ENCODE results near the gene LRRC40. TPM values are rescaled to one million over a fixed set of nuclear protein-coding genes. Genes with fewer than 3 reads are reported as not detected.
"Not testable (repeated sequence)": the region's sequence is repeated elsewhere in the genome, so short reads cannot be mapped to it uniquely, and the experiment has no call there.

The LRRC40 gene
- polyA plus RNA-seq, 3 donors = 4.3 to 6.3 (median 5.0) TPM

GRCh38 chr1:70195342-70195741 lies 10.0 kb downstream of the LRRC40 start:
- H3K27ac Mint-ChIP-seq = no peak overlapping the region
- peaks cover 68% of the 10 kb centered on the region for H3K79me2 ChIP-seq (ENCODE audit: insufficient read depth, low read length)
- H3K36me3 ChIP-seq (replicated peaks in 1 of 2; ENCODE audit: control insufficient read depth in 1 of 2, insufficient read depth in 2 of 2, low read length in 2 of 2) = no peaks in the 10 kb centered on the region
- no peaks in the 10 kb centered on the region for H3K4me1 ChIP-seq (ENCODE audit: control insufficient read depth in 1 of 2, insufficient read depth in 2 of 2, low read length in 2 of 2)
- H3K9me3 Mint-ChIP-seq = peaks cover 0 to 4% (median 0%) of the 10 kb centered on the region in 7 donors
- no peaks in the 10 kb centered on the region for H3K4me1 Mint-ChIP-seq
- TF ChIP-seq CTCF (IDR thresholded peaks at IDR 0.05) = no peak
- no peak overlapping the region for H3K4me3 Mint-ChIP-seq
- H3K27me3 Mint-ChIP-seq (ENCODE audit: low read depth in 3 of 3) = no peaks in the 10 kb centered on the region
- intact Hi-C loops (cut with micrococcal nuclease) = no loop called here
- H3K27ac ChIP-seq (ENCODE audit: low read depth in 1 of 2, low read length in 2 of 2) = no peak overlapping the region
- 90% methylated on average over 2 of the region's 4 CpGs for WGBS (ENCODE audit: insufficient coverage)
- peaks cover 11% of the 10 kb centered on the region for H4K20me1 ChIP-seq (ENCODE audit: insufficient read depth, low read length)
- no peaks in the 10 kb centered on the region for H3K9me3 ChIP-seq (replicated peaks in 1 of 2; ENCODE audit: control insufficient read depth in 1 of 2, insufficient read depth in 1 of 2, low read length in 2 of 2)
- no peak overlapping the region for H3K4me3 ChIP-seq (replicated peaks in 1 of 3; ENCODE audit: low read depth in 2 of 3, low read length in 3 of 3)
- DNase-seq = no peak
- H2AFZ ChIP-seq (ENCODE audit: insufficient read depth, low read depth, low read length, poor library complexity, severe bottlenecking) = no peak overlapping the region
- H3K9ac ChIP-seq (ENCODE audit: insufficient read depth, low read length, poor library complexity, severe bottlenecking) = no peak overlapping the region
- H3K27me3 ChIP-seq (ENCODE audit: control insufficient read depth in 2 of 2, insufficient read depth in 2 of 2, low read length in 2 of 2) = no peaks in the 10 kb centered on the region
- H3K4me2 ChIP-seq (replicated peaks; ENCODE audit: extremely low read depth, low read length, poor library complexity, severe bottlenecking) = no peak overlapping the region
- H3K36me3 Mint-ChIP-seq = peaks cover 3 to 9% of the 10 kb centered on the region in 2 donors

GRCh38 chr1:70194601-70195000 lies 10.8 kb downstream of the LRRC40 start:
- Mint-ChIP-seq H3K9me3 (peaks cover 0 to 4% (median 0%) of the 10 kb centered on the region in 7 donors), H3K4me1 (no peaks in the 10 kb centered on the region), H3K4me3 (no peak overlapping the region), H3K27me3 (ENCODE audit: low read depth in 3 of 3) (no peaks in the 10 kb centered on the region), H3K36me3 (peaks cover 1 to 6% of the 10 kb centered on the region in 2 donors), H3K27ac (no peak overlapping the region)
- Histone ChIP-seq H3K4me3 (replicated peaks in 1 of 3; ENCODE audit: low read depth in 2 of 3, low read length in 3 of 3) (no peak overlapping the region), H3K36me3 (replicated peaks in 1 of 2; ENCODE audit: control insufficient read depth in 1 of 2, insufficient read depth in 2 of 2, low read length in 2 of 2) (no peaks in the 10 kb centered on the region), H3K4me1 (ENCODE audit: control insufficient read depth in 1 of 2, insufficient read depth in 2 of 2, low read length in 2 of 2) (no peaks in the 10 kb centered on the region), H3K9me3 (replicated peaks in 1 of 2; ENCODE audit: control insufficient read depth in 1 of 2, insufficient read depth in 1 of 2, low read length in 2 of 2) (no peaks in the 10 kb centered on the region), H3K27me3 (ENCODE audit: control insufficient read depth in 2 of 2, insufficient read depth in 2 of 2, low read length in 2 of 2) (no peaks in the 10 kb centered on the region), H2AFZ (ENCODE audit: insufficient read depth, low read depth, low read length, poor library complexity, severe bottlenecking) (no peak overlapping the region), H3K79me2 (ENCODE audit: insufficient read depth, low read length) (peaks cover 65% of the 10 kb centered on the region), H3K9ac (ENCODE audit: insufficient read depth, low read length, poor library complexity, severe bottlenecking) (no peak overlapping the region), H4K20me1 (ENCODE audit: insufficient read depth, low read length) (peaks cover 6% of the 10 kb centered on the region), H3K4me2 (replicated peaks; ENCODE audit: extremely low read depth, low read length, poor library complexity, severe bottlenecking) (no peak overlapping the region), H3K27ac (ENCODE audit: low read depth in 1 of 2, low read length in 2 of 2) (no peak overlapping the region)
- intact Hi-C loops (cut with micrococcal nuclease) = no loop called here
- TF ChIP-seq CTCF (IDR thresholded peaks at IDR 0.05) = no peak
- DNase-seq = no peak

- H3K9ac ChIP-seq (ENCODE audit: insufficient read depth, low read length, poor library complexity, severe bottlenecking); H4K20me1 ChIP-seq (ENCODE audit: insufficient read depth, low read length); intact Hi-C loops (cut with micrococcal nuclease); H3K4me1 Mint-ChIP-seq; H2AFZ ChIP-seq (ENCODE audit: insufficient read depth, low read depth, low read length, poor library complexity, severe bottlenecking); DNase-seq; H3K36me3 ChIP-seq (replicated peaks in 1 of 2; ENCODE audit: control insufficient read depth in 1 of 2, insufficient read depth in 2 of 2, low read length in 2 of 2); H3K27me3 Mint-ChIP-seq (ENCODE audit: low read depth in 3 of 3); H3K4me1 ChIP-seq (ENCODE audit: control insufficient read depth in 1 of 2, insufficient read depth in 2 of 2, low read length in 2 of 2); H3K9me3 ChIP-seq (replicated peaks in 1 of 2; ENCODE audit: control insufficient read depth in 1 of 2, insufficient read depth in 1 of 2, low read length in 2 of 2); H3K27me3 ChIP-seq (ENCODE audit: control insufficient read depth in 2 of 2, insufficient read depth in 2 of 2, low read length in 2 of 2); H3K4me2 ChIP-seq (replicated peaks; ENCODE audit: extremely low read depth, low read length, poor library complexity, severe bottlenecking); H3K9me3 Mint-ChIP-seq; H3K4me3 Mint-ChIP-seq; H3K4me3 ChIP-seq (replicated peaks in 1 of 3; ENCODE audit: low read depth in 2 of 3, low read length in 3 of 3); H3K27ac ChIP-seq (ENCODE audit: low read depth in 1 of 2, low read length in 2 of 2); H3K27ac Mint-ChIP-seq: not testable (repeated sequence)
- peaks cover 6 to 13% of the 10 kb centered on the region in 2 donors for H3K36me3 Mint-ChIP-seq
- H3K79me2 ChIP-seq (ENCODE audit: insufficient read depth, low read length) = peaks cover 49% of the 10 kb centered on the region
These were observed 12.9 kb downstream of the LRRC40 start for GRCh38 chr1:70192446-70192845.
